Measurements from ENCODE around the gene TMEM131L.

Gene TMEM131L

GRCh38 chr4:153668647-153669046, 202.5 kb downstream of the TMEM131L start:
- Histone ChIP-seq H3K4me3 (ENCODE audit: low read length) (no peak overlapping the region), H3K27ac (ENCODE audit: low read depth, low read length) (no peak overlapping the region), H3K27me3 (ENCODE audit: insufficient read depth, low read length, poor library complexity) (no peaks in the 10 kb centered on the region), H3K79me2 (ENCODE audit: control insufficient read depth, insufficient read depth, low read length) (no peaks in the 10 kb centered on the region), H3K79me1 (ENCODE audit: low read length) (no peaks in the 10 kb centered on the region), H2BK120ac (ENCODE audit: low read depth, low read length) (no peak overlapping the region), H3K4me2 (ENCODE audit: low read length) (no peak overlapping the region), H3K36me3 (ENCODE audit: control insufficient read depth, insufficient read depth, low read length) (no peaks in the 10 kb centered on the region), H3K4ac (ENCODE audit: low read depth, low read length) (no peak overlapping the region), H2BK5ac (ENCODE audit: low read length) (no peak overlapping the region), H3K18ac (ENCODE audit: low read length) (no peak overlapping the region), H4K5ac (ENCODE audit: low read length) (no peak overlapping the region), H2AK5ac (ENCODE audit: low read length) (no peak overlapping the region), H3K9ac (ENCODE audit: low read length) (no peak overlapping the region), H2BK15ac (replicated peaks; ENCODE audit: low read depth) (no peak overlapping the region), H3K56ac (ENCODE audit: low read length) (no peak overlapping the region), H3K4me1 (ENCODE audit: control insufficient read depth, low read depth, low read length) (no peaks in the 10 kb centered on the region), H3K23ac (ENCODE audit: low read length) (no peak overlapping the region), H4K8ac (ENCODE audit: low read depth, low read length) (no peak overlapping the region)
- DNase-seq: no peak
- no CpG with 5 or more reads among the region's 2 CpGs for WGBS (ENCODE audit: extremely low coverage, insufficient coverage, low lambda C conversion rate)

- Histone ChIP-seq H2BK120ac (ENCODE audit: low read depth, low read length) (no peak overlapping the region), H3K79me1 (ENCODE audit: low read length) (no peaks in the 10 kb centered on the region), H2BK15ac (replicated peaks; ENCODE audit: low read depth) (no peak overlapping the region), H3K4me1 (ENCODE audit: control insufficient read depth, low read depth, low read length) (no peaks in the 10 kb centered on the region), H3K23ac (ENCODE audit: low read length) (no peak overlapping the region), H3K4ac (ENCODE audit: low read depth, low read length) (no peak overlapping the region), H3K9ac (ENCODE audit: low read length) (no peak overlapping the region), H2BK5ac (ENCODE audit: low read length) (no peak overlapping the region), H3K27me3 (ENCODE audit: insufficient read depth, low read length, poor library complexity) (no peaks in the 10 kb centered on the region), H3K27ac (ENCODE audit: low read depth, low read length) (no peak overlapping the region), H3K4me3 (ENCODE audit: low read length) (no peak overlapping the region), H4K5ac (ENCODE audit: low read length) (no peak overlapping the region), H3K36me3 (ENCODE audit: control insufficient read depth, insufficient read depth, low read length) (no peaks in the 10 kb centered on the region), H3K79me2 (ENCODE audit: control insufficient read depth, insufficient read depth, low read length) (no peaks in the 10 kb centered on the region), H3K56ac (ENCODE audit: low read length) (no peak overlapping the region), H3K18ac (ENCODE audit: low read length) (no peak overlapping the region), H3K4me2 (ENCODE audit: low read length) (no peak overlapping the region), H4K8ac (ENCODE audit: low read depth, low read length) (no peak overlapping the region), H2AK5ac (ENCODE audit: low read length) (no peak overlapping the region)
- whole genome bisulfite sequencing (ENCODE audit: extremely low coverage, insufficient coverage, low lambda C conversion rate): no CpG with 5 or more reads among the region's 3 CpGs
- no peak for DNase-seq
Observed at GRCh38 chr4:153669838-153670237, 203.7 kb downstream of the TMEM131L start.

- Histone ChIP-seq H3K36me3 (ENCODE audit: control insufficient read depth, insufficient read depth, low read length) (no peaks in the 10 kb centered on the region), H2BK5ac (ENCODE audit: low read length) (no peak overlapping the region), H3K23ac (ENCODE audit: low read length) (no peak overlapping the region), H3K56ac (ENCODE audit: low read length) (no peak overlapping the region), H2AK5ac (ENCODE audit: low read length) (no peak overlapping the region), H2BK120ac (ENCODE audit: low read depth, low read length) (no peak overlapping the region), H3K27ac (ENCODE audit: low read depth, low read length) (no peak overlapping the region), H3K27me3 (ENCODE audit: insufficient read depth, low read length, poor library complexity) (no peaks in the 10 kb centered on the region), H3K18ac (ENCODE audit: low read length) (no peak overlapping the region), H3K79me1 (ENCODE audit: low read length) (no peaks in the 10 kb centered on the region), H4K8ac (ENCODE audit: low read depth, low read length) (no peak overlapping the region), H3K4me2 (ENCODE audit: low read length) (no peak overlapping the region), H2BK15ac (replicated peaks; ENCODE audit: low read depth) (no peak overlapping the region), H3K9ac (ENCODE audit: low read length) (no peak overlapping the region), H3K4me3 (ENCODE audit: low read length) (no peak overlapping the region), H4K5ac (ENCODE audit: low read length) (no peak overlapping the region), H3K79me2 (ENCODE audit: control insufficient read depth, insufficient read depth, low read length) (no peaks in the 10 kb centered on the region), H3K4me1 (ENCODE audit: control insufficient read depth, low read depth, low read length) (no peaks in the 10 kb centered on the region), H3K4ac (ENCODE audit: low read depth, low read length) (no peak overlapping the region)
- DNase-seq: no peak
- WGBS (ENCODE audit: extremely low coverage, insufficient coverage, low lambda C conversion rate): 100% methylated on average over 1 of the region's 5 CpGs
Observed at GRCh38 chr4:153676486-153676885, 210.3 kb downstream of the TMEM131L start.

- Histone ChIP-seq H2AK5ac (ENCODE audit: low read length) (no peak overlapping the region), H2BK120ac (ENCODE audit: low read depth, low read length) (no peak overlapping the region), H3K27ac (ENCODE audit: low read depth, low read length) (no peak overlapping the region), H3K27me3 (ENCODE audit: insufficient read depth, low read length, poor library complexity) (no peaks in the 10 kb centered on the region), H3K4me2 (ENCODE audit: low read length) (no peak overlapping the region), H3K79me2 (ENCODE audit: control insufficient read depth, insufficient read depth, low read length) (no peaks in the 10 kb centered on the region), H3K9ac (ENCODE audit: low read length) (no peak overlapping the region), H3K23ac (ENCODE audit: low read length) (no peak overlapping the region), H4K5ac (ENCODE audit: low read length) (no peak overlapping the region), H3K4me3 (ENCODE audit: low read length) (no peak overlapping the region), H2BK15ac (replicated peaks; ENCODE audit: low read depth) (no peak overlapping the region), H3K4ac (ENCODE audit: low read depth, low read length) (no peak overlapping the region), H3K18ac (ENCODE audit: low read length) (no peak overlapping the region), H3K4me1 (ENCODE audit: control insufficient read depth, low read depth, low read length) (no peaks in the 10 kb centered on the region), H3K56ac (ENCODE audit: low read length) (no peak overlapping the region), H2BK5ac (ENCODE audit: low read length) (no peak overlapping the region), H3K36me3 (ENCODE audit: control insufficient read depth, insufficient read depth, low read length) (no peaks in the 10 kb centered on the region), H4K8ac (ENCODE audit: low read depth, low read length) (no peak overlapping the region), H3K79me1 (ENCODE audit: low read length) (no peaks in the 10 kb centered on the region)
- WGBS (ENCODE audit: extremely low coverage, insufficient coverage, low lambda C conversion rate): no CpG with 5 or more reads among the region's 1 CpG
- no peak for DNase-seq
Observed at GRCh38 chr4:153676984-153677383, 210.8 kb downstream of the TMEM131L start.

- Histone ChIP-seq H3K4me2 (ENCODE audit: low read length) (no peak overlapping the region), H2BK15ac (replicated peaks; ENCODE audit: low read depth) (no peak overlapping the region), H4K8ac (ENCODE audit: low read depth, low read length) (no peak overlapping the region), H3K4ac (ENCODE audit: low read depth, low read length) (no peak overlapping the region), H3K36me3 (ENCODE audit: control insufficient read depth, insufficient read depth, low read length) (no peaks in the 10 kb centered on the region), H2BK120ac (ENCODE audit: low read depth, low read length) (no peak overlapping the region), H3K4me3 (ENCODE audit: low read length) (no peak overlapping the region), H3K27ac (ENCODE audit: low read depth, low read length) (no peak overlapping the region), H3K27me3 (ENCODE audit: insufficient read depth, low read length, poor library complexity) (peaks cover 13% of the 10 kb centered on the region), H3K9ac (ENCODE audit: low read length) (no peak overlapping the region), H2BK5ac (ENCODE audit: low read length) (no peak overlapping the region), H3K56ac (ENCODE audit: low read length) (no peak overlapping the region), H3K23ac (ENCODE audit: low read length) (no peak overlapping the region), H3K4me1 (ENCODE audit: control insufficient read depth, low read depth, low read length) (no peaks in the 10 kb centered on the region), H3K79me1 (ENCODE audit: low read length) (no peaks in the 10 kb centered on the region), H2AK5ac (ENCODE audit: low read length) (no peak overlapping the region), H4K5ac (ENCODE audit: low read length) (no peak overlapping the region), H3K79me2 (ENCODE audit: control insufficient read depth, insufficient read depth, low read length) (no peaks in the 10 kb centered on the region), H3K18ac (ENCODE audit: low read length) (no peak overlapping the region)
- DNase-seq: no peak
- no CpG with 5 or more reads among the region's 6 CpGs for WGBS (ENCODE audit: extremely low coverage, insufficient coverage, low lambda C conversion rate)
Observed at GRCh38 chr4:153679486-153679885, 213.3 kb downstream of the TMEM131L start.

- H2AK5ac ChIP-seq (ENCODE audit: low read length): no peak overlapping the region
- peak overlapping the region; percentile 4 for H3K4me2 ChIP-seq (ENCODE audit: low read length)
- no peak overlapping the region for H3K27ac ChIP-seq (ENCODE audit: low read depth, low read length)
- no peaks in the 10 kb centered on the region for H3K79me2 ChIP-seq (ENCODE audit: control insufficient read depth, insufficient read depth, low read length)
- H3K18ac ChIP-seq (ENCODE audit: low read length): no peak overlapping the region
- H3K79me1 ChIP-seq (ENCODE audit: low read length): no peaks in the 10 kb centered on the region
- peak overlapping the region; percentile 4 for H3K9ac ChIP-seq (ENCODE audit: low read length)
- no peak overlapping the region for H4K8ac ChIP-seq (ENCODE audit: low read depth, low read length)
- no peak overlapping the region for H4K5ac ChIP-seq (ENCODE audit: low read length)
- H2BK120ac ChIP-seq (ENCODE audit: low read depth, low read length): no peak overlapping the region
- no peak overlapping the region for H3K4ac ChIP-seq (ENCODE audit: low read depth, low read length)
- peak; percentile 42 for DNase-seq
- peak overlapping the region; percentile 44 for H3K56ac ChIP-seq (ENCODE audit: low read length)
- H3K4me1 ChIP-seq (ENCODE audit: control insufficient read depth, low read depth, low read length): no peaks in the 10 kb centered on the region
- H3K27me3 ChIP-seq (ENCODE audit: insufficient read depth, low read length, poor library complexity): peaks cover 13% of the 10 kb centered on the region
- peak overlapping the region; percentile 37 for H3K4me3 ChIP-seq (ENCODE audit: low read length)
- H3K36me3 ChIP-seq (ENCODE audit: control insufficient read depth, insufficient read depth, low read length): no peaks in the 10 kb centered on the region
- no peak overlapping the region for H3K23ac ChIP-seq (ENCODE audit: low read length)
- H2BK5ac ChIP-seq (ENCODE audit: low read length): no peak overlapping the region
- no peak overlapping the region for H2BK15ac ChIP-seq (replicated peaks; ENCODE audit: low read depth)
- no CpG with 5 or more reads among the region's 27 CpGs for WGBS (ENCODE audit: extremely low coverage, insufficient coverage, low lambda C conversion rate)
Observed at GRCh38 chr4:153683763-153684181, 217.6 kb downstream of the TMEM131L start.

Data from mesendoderm (in vitro differentiated cells).